MCF 10A (cell line): ENCODE data around the gene OR5H14. TPM values are rescaled to one million over a fixed set of nuclear protein-coding genes. Genes with fewer than 3 reads are reported as not detected.

Source experiments
- BruUV-seq: library from RNA; stranded (reverse); fragments of 400-500 nt; replicated peaks from 2 replicates; lab custom pipeline; 2021; lab: Mats Ljungman, UMichigan
- CTCF ChIA-PET: fragments of 300-600 bp; sonication (Branson Sonifier 250); formaldehyde crosslinking; extraction: SDS; loops from one replicate; lab custom pipeline; 2021; ENCODE audit warnings: antibody characterized with exemption, inconsistent platforms; lab: Yijun Ruan, JAX
- POLR2A ChIA-PET: fragments of 300-600, 350-650 bp; sonication (Branson Sonifier 250); formaldehyde crosslinking; extraction: SDS; loops from one replicate; lab custom pipeline; 2020; ENCODE audit warnings: antibody characterized with exemption, inconsistent platforms; lab: Yijun Ruan, JAX
- DNase-seq: peaks from one replicate; pipeline ENCODE4 v3.0.0-alpha.2; 2018; ENCODE audit not compliant: unreplicated experiment
- H3K27ac Mint-ChIP-seq: one replicate; pipeline ENCODE4 v1.8.0; 2022; ENCODE audit warnings: mild to moderate bottlenecking, low read depth, mixed read lengths; ENCODE audit not compliant: unreplicated experiment
- H3K27me3 Mint-ChIP-seq: one replicate; pipeline ENCODE4 v1.8.0; 2022; ENCODE audit warnings: mixed read lengths; ENCODE audit not compliant: insufficient read depth, unreplicated experiment
- H3K36me3 Mint-ChIP-seq: one replicate; pipeline ENCODE4 v1.8.0; 2022; ENCODE audit warnings: mild to moderate bottlenecking, moderate library complexity, mixed read lengths; ENCODE audit not compliant: insufficient read depth, unreplicated experiment
- H3K4me1 Mint-ChIP-seq: one replicate; pipeline ENCODE4 v1.8.0; 2022; ENCODE audit warnings: mixed read lengths; ENCODE audit not compliant: insufficient read depth, unreplicated experiment
- H3K4me3 Mint-ChIP-seq: one replicate; pipeline ENCODE4 v1.8.0; 2022; ENCODE audit warnings: mild to moderate bottlenecking, moderate library complexity, mixed read lengths; ENCODE audit not compliant: unreplicated experiment
- H3K9me3 Mint-ChIP-seq: one replicate; pipeline ENCODE4 v1.8.0; 2022; ENCODE audit warnings: mixed read lengths; ENCODE audit not compliant: unreplicated experiment
- intact Hi-C: fragments of 100-400 bp; cut with micrococcal nuclease; formaldehyde crosslinking; loops from 2 replicates; pipeline ENCODE4 v1.14.1; 2022
- total RNA-seq: library from RNA; stranded (reverse); gene quantifications from 2 replicates; pipeline ENCODE4 v1.2.3, GENCODE V29; 2022
- TF ChIP-seq, protein P1 (sequence below): fragments of 200-600 bp; IDR thresholded peaks from one replicate; pipeline ENCODE4 v1.8.0; 2022; ENCODE audit warnings: antibody characterized with exemption, mild to moderate bottlenecking; ENCODE audit not compliant: unreplicated experiment

OR5H14 gene
- total RNA-seq, 1 experiment from 2014 or later: not detected

DNA sequence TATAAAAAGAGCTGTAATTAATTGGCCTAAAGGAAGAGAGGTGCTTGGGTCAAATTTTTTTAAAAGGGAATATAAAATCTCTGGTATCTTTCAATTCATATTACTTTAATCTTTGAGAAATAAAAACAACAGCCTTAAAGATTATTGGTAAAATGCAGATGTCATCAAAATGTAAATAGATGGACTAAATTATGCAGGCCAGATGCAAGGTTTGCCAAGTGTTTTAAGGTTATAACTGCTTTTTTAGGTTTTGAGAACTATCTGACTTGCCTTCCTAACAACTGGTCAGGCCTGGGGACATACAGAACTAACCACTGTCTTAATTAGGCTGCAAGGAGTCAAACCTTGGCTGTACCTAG is 36.8 kb upstream of the OR5H14 start:
- no peaks in the 10 kb centered on the region for H3K4me1 Mint-ChIP-seq
- H3K4me3 Mint-ChIP-seq: no peak overlapping the region
- H3K27me3 Mint-ChIP-seq: peaks cover 23% of the 10 kb centered on the region
- POLR2A ChIA-PET: no interaction called here
- CTCF ChIA-PET: interaction anchor here (0.6 to 1.1 kb wide), 2 partner anchors 103 to 219 kb away, joined by 3 read pairs; no protein-coding TSS in a partner anchor
- BruUV-seq: no TSS peak
- DNase-seq: no peak
- H3K9me3 Mint-ChIP-seq: no peaks in the 10 kb centered on the region
- H3K27ac Mint-ChIP-seq: no peak overlapping the region
- intact Hi-C loops: no loop called here
- TF ChIP-seq, protein P1, sequence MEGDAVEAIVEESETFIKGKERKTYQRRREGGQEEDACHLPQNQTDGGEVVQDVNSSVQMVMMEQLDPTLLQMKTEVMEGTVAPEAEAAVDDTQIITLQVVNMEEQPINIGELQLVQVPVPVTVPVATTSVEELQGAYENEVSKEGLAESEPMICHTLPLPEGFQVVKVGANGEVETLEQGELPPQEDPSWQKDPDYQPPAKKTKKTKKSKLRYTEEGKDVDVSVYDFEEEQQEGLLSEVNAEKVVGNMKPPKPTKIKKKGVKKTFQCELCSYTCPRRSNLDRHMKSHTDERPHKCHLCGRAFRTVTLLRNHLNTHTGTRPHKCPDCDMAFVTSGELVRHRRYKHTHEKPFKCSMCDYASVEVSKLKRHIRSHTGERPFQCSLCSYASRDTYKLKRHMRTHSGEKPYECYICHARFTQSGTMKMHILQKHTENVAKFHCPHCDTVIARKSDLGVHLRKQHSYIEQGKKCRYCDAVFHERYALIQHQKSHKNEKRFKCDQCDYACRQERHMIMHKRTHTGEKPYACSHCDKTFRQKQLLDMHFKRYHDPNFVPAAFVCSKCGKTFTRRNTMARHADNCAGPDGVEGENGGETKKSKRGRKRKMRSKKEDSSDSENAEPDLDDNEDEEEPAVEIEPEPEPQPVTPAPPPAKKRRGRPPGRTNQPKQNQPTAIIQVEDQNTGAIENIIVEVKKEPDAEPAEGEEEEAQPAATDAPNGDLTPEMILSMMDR: no peak
- no peaks in the 10 kb centered on the region for H3K36me3 Mint-ChIP-seq

DNA sequence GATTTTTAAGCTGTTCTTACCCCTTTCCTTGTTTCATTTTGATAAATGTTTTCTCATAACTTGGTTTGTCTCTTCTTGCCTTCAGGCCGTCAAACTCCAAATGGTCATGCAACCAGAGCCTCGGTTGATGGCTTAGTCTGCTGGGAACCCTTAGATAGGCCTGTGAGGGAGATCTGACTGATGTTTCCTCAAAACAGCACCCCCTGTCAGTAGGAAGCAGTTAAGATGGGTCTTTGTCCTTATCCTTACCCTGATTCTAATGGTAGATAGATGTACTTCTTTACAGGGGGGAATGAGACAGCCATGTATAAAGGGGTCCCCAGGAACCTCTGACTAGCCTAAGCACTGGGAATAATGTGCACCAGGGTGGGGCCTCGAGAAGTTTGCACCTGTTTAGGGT is 33.0 kb upstream of the OR5H14 start:
- ChIA-PET CTCF (no interaction called here), POLR2A (no interaction called here)
- TF ChIP-seq, protein P1: no peak
- Mint-ChIP-seq H3K4me1 (no peaks in the 10 kb centered on the region), H3K27ac (no peak overlapping the region), H3K27me3 (peaks cover 42% of the 10 kb centered on the region), H3K4me3 (no peak overlapping the region), H3K9me3 (no peaks in the 10 kb centered on the region), H3K36me3 (no peaks in the 10 kb centered on the region)
- intact Hi-C loops: no loop called here
- DNase-seq: no peak
- BruUV-seq: no TSS peak

DNA sequence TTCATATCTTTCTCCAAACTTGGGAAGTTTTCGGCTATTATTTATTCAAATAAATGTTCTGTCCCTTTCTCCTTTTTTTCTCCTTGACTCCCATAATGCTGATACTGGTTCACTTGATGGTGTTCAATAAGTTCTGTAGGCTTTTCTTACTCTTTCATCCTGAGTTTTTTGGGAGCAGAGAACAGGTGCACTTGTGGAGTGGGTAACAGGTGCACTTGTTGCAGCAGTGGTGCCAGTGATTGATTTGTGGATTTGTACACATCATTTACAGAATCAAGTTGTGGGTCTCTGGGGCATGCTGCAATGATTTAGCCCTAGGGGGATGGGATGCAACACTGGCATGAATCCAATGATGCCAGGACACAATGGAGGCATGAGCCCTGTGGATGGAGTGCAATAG is 31.6 kb upstream of the OR5H14 start:
- no peak overlapping the region for H3K27ac Mint-ChIP-seq
- no peaks in the 10 kb centered on the region for H3K4me1 Mint-ChIP-seq
- BruUV-seq: no TSS peak
- H3K9me3 Mint-ChIP-seq: no peaks in the 10 kb centered on the region
- POLR2A ChIA-PET: no interaction called here
- H3K27me3 Mint-ChIP-seq: peaks cover 56% of the 10 kb centered on the region
- TF ChIP-seq, protein P1: no peak
- no peak overlapping the region for H3K4me3 Mint-ChIP-seq
- intact Hi-C loops: no loop called here
- DNase-seq: no peak
- no peaks in the 10 kb centered on the region for H3K36me3 Mint-ChIP-seq
- CTCF ChIA-PET: no interaction called here

DNA sequence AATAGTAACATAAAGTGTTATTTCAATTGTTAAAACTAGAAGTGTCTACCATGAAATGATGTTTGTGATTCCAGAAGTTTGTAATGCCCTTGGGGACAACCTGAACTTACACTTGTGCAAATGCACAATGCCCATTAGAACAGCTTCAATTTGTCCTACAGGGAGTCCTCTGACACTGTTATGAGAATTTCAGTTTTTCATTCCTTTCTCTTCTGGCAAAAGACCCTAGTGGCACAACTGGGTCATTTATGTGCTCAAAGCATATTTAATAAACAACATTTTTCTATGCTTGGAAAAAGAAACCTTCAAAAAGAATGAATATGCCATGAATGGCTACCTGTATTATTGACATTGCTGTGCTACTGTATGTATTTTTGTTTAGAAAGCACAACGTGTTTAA is 16.9 kb upstream of the OR5H14 start, which contains the start of gene OR5H1:
OR5H1 (plus strand) TSS at position 301 of the 400 bp plus-strand sequence. CDS start 1,977 bp downstream, outside the sequence.
- no peak within 1 kb of the TSS for H3K4me3 Mint-ChIP-seq
- H3K27me3 Mint-ChIP-seq: peaks cover 81% of the 10 kb centered on the region
- TF ChIP-seq, protein P1: no peak
- CTCF ChIA-PET: no interaction called here
- POLR2A ChIA-PET: no interaction called here
- no peak for DNase-seq
- intact Hi-C loops: no loop called here
- no peaks in the 10 kb centered on the region for H3K9me3 Mint-ChIP-seq
- no peaks in the 10 kb centered on the region for H3K4me1 Mint-ChIP-seq
- no peaks in the 10 kb centered on the region for H3K36me3 Mint-ChIP-seq
- no peak within 1 kb of the TSS for H3K27ac Mint-ChIP-seq
- BruUV-seq: no TSS peak
